Stimulated activated CD4-positive, alpha-beta T cell treated with anti-CD3 and anti-CD28 coated beads, Interleukin-1b, Interleukin-23, amount 100 ng/mL, for 48 hours (primary cell): Measurements from ENCODE around the gene CSRP1.
"Not testable (repeated sequence)": the region's sequence is repeated elsewhere in the genome, so short reads cannot be mapped to it uniquely, and the experiment has no call there.

Experiments used
- DNase-seq: peaks from one replicate; pipeline ENCODE4 v3.0.0-alpha.2; 2020

CSRP1 gene

DNA sequence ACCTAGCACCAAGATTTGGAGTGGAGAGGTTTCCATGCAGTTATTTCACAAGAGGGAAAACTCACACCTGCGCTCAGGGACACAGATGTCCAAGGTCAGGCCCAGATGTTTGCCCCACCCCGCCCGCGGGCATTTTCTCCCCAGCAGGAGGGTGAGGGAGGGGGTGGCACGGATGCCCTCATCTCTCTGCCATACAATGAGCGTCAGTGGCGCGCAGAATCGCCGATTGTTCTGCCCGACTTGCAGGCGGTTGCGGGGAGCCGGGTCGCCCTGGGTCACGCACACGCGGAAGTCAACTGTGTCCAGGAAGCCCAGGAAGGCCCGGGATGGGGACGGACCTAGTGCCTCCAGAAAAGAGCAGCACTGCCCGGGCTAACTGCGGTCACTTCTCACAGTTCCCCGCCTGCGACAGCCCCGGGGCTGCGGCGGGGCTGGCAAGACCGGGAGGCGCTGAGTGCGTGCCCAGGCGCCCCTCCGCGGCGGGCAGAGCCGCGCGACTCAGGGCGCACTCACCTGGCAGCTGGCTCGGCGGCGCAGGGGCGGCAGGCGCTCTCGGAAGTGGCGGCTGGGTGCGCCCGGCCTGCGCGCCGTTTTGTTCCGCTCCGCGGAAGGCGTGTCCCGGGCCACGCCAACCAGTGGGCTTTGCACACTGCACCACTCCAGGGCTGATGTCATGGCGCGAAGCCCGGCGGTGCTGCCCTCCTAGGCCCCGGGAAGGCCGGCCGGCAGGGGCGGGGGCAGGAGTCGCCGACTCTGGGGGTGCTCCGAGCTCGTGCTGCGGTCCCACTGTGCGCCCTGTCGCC, at the start of gene CSRP1:
Gene CSRP1, minus strand, starts transcription at position 567 of the 803 bp plus-strand sequence. CDS start 10,820 bp downstream, outside the sequence.
- peak; percentile 85 for DNase-seq

DNA sequence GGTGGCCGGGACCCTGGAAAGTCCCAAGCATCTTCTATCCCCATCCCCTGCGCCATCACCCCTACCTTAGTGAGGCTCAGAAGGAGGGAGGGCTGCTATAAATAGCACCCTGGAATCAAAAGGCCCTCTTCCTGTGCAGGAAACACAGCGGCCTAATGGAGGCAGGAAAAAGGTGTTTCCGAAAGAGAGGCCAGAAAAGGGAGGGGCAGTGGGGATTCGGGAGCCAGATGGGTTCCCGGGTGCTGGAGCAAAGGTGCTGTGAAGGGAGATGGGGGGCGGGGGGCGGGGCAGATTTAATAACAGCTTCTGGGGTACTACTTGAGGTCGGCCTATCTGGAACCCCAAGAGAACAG, 48.6 kb upstream of the CSRP1 start:
- DNase-seq: no peak

DNA sequence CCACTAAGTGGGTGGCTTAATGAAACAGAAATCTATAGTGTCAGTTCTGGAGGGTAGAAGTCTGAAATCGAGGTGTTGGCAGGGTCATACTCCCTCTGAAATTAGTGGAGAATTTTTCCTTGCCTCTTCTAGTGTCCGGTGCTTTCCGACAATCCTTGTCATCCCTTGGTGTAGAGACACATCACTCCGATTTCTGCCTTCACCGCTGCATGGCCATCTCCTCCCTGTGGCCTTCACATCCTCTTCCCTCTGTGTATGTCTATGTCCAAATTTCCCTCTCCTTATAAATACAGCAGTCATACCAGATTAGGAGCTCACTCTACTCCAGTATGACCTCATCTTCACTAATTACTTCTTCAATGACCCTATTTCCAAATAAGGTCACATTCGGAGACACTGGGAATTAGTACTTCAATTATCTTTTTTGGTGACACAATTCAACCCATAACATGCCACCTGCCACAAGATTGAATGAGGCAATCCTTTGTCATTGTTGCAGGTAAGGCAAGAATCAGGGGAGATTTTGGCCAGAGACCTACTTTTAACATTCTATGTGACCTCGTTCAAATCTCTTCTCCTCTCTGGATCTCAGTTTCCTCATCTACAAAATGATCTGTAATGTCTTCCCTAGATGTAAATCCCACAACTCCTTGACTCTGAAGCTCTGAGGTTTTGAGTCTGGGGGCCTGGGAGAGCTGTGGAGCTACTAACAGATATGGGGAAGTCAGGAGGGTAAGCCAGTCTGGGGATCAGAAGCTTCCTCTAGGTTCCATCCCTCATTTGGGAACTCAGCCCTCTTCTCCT, 48.1 kb upstream of the CSRP1 start:
- no peak for DNase-seq

DNA sequence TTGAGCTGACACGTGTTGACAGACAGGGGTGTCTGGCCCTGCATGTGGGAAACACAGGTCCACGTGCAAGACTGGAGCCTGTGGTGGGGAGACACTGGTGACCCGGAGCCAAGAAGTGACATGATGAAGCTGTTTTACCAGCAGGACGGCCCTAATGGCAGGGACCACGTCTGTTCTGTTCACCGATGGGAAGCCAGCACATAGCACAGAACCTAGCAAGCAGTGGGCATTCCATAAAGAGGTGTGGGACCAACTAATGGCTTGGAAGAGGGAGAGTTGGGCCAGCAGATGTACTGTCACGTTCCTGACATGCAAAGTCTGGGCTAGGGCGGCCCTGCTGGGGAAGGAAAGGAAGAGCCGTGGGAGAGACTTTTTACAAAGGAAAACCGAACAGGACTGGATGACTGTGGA, 47.3 kb upstream of the CSRP1 start:
- no peak for DNase-seq

DNA sequence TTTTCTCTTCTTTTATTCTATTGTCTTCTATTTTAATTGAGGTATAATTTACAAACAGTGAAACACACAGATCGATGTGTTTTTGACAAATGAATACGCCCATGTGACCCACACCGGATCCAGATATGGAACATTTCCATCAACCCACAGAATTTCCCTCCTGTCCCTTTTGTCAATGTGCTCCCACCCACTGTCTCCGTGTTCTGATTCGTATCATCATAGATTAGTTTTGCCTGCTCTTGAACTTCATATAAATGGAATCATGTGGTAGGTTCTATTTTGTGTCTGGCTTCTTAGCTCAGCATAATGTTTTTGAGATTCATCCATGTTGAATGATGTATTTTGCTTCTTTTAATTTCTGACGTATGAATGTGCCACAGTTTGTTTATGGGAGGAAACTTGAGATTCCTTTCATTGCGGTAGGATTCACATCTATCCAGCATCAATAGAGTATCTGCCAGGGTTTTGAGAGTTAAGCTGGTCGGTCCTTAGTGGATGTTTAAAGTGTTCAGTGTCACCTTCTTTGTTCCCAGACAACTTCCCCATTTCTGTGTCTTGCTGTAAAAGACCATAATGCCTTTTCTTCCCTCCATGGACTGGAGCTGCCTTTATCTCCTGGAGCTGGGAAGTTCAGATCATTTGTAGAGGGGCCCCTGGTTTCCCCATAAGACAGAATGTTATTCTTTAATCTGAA, 46.7 kb upstream of the CSRP1 start:
- no peak for DNase-seq

DNA sequence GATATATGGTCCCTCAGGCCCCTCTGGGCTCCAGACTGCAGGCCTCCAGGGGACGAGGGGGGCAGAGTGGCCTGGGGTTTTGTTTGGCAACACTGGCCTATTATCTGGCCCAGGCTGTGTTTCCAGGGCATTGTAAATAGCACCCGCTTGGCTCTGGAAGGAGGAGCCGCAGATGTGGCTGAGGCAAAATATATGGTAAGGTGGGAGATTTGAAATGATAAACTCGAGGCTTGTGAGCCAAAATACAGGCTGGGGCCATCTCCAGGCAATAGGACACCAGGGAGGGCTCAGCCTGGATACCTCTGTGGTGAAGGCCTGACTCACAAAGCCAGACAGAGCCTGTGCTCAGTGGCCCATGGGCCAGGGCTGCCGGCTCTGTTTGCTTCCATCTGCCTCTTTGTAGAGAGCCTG, 46.0 kb upstream of the CSRP1 start:
- DNase-seq: no peak

DNA sequence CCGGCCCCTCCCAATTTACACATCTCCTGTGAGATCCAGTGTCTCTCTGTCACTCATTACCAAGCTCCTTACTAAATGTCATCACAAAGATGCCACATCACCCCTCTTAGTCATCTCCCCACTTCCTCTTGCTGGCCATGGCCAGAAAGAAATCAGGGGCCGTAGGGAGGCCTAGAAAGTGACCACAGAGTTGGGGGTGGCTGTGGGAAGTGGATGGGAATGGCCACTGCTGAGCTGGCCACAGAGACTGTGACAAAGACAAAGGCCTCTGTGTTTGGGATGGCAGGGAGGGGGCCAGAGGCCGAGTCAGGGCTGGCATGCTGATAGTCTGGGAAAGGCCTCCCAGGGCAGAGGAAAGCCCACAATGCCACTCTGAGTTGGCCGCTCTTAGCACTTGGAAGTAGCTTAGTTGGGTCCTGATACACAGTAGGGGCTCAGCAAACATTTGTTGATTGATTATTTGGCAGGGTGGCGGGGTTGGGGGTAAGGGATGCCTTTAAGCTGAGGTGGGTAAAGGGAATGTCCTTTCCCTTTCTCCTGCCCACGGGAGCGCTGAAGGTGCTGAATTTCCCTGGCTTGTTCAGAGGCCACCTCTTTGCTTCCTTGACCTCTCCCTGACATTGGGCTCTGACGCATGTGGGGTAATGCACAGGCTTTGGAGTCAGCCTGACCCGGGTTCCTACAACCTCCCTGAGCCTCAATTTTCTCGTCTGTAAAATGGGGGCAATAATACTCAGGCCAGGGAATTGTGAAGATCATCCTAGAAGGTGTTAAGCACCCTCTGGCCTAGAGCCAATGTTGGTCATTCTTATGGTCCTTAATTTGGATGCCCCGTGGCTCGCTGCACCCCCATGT, 45.2 kb upstream of the CSRP1 start:
- DNase-seq: no peak

DNA sequence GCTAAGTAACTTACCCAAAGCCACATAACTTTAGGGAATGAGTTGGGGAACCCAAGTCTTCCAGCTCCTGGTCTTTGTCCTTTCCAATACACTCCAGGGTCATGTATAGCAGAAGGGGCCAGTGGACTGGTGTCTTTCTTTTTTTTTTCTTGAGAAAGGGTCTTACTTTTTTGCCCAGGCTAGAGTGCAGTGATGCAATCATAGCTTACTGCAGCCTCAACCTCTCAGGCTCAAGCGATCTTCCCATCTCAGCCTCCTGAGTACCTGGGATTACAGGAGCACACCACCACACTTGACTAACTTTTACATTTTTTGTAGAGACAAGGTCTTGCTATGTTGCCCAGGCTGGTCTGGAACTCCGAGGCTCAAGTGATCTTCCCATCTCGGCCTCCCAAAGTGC, 44.2 kb upstream of the CSRP1 start:
- no peak for DNase-seq

DNA sequence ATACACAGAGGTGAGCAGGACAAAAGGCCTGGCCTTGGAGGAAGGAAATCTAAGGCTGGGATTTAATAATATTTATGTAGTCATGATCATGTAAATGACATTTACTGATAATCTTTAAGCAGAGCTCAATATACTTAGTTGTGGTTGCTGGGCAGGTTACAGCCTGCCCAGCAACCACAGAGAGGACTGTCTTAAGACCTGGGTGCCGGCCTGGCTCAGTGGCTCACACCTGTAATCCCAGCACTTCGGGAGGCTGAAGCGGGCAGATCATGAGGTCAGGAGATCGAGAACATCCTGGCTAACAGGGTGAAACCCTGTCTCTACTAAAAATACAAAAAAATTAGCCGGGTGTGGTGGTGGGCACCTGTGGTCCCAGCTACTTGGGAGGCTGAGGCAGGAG, 42.6 kb upstream of the CSRP1 start:
- not testable (repeated sequence) for DNase-seq

DNA sequence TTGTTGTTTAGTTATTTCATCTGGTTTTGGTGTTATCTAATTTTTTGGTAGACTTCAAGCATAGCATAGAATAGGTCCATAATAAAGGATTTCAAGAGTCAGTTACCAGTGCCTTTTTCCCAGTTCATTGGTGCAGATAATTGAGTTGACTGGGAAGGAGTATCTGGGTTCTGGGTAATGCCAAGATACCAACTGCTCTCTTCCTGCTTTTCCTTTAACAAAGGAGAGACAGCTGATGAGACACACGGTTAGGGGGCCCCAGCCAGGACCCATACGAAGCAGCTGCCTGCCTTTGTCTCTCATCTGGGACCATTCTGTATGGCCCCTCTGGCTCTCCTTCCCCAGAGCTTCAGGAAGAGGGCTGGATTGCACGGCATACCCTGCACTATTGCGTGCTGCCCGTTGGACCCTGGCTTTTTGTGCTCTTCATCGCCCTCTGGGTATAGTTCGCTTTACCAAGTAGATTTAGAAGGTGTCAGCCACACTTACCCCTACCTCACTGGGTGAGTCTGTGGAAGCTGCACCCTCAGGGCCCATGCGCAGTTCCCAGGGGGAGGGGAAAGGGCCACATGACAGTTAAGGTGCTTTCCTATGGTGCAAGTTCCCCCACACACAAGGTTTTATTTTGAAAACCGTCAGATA, 39.0 kb upstream of the CSRP1 start:
- no peak for DNase-seq

DNA sequence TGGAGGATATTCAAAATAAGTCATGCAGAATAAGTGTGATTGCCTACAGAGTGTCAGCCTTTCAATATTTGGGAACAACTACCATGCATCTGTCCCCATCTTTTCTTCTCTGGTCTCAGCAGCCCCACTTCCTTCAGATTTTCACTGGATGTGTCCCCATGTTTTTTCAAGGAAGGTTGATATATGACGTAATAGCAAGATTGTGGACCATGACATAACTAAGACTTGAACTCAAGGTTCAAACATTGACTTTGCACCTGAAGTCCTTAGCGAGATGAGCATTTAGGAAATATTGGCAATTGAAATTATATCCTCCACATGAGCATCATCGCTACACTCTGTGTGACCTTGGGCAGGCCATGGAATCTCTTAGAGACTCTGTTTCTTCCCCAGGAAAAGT, 37.8 kb upstream of the CSRP1 start:
- DNase-seq: no peak

DNA sequence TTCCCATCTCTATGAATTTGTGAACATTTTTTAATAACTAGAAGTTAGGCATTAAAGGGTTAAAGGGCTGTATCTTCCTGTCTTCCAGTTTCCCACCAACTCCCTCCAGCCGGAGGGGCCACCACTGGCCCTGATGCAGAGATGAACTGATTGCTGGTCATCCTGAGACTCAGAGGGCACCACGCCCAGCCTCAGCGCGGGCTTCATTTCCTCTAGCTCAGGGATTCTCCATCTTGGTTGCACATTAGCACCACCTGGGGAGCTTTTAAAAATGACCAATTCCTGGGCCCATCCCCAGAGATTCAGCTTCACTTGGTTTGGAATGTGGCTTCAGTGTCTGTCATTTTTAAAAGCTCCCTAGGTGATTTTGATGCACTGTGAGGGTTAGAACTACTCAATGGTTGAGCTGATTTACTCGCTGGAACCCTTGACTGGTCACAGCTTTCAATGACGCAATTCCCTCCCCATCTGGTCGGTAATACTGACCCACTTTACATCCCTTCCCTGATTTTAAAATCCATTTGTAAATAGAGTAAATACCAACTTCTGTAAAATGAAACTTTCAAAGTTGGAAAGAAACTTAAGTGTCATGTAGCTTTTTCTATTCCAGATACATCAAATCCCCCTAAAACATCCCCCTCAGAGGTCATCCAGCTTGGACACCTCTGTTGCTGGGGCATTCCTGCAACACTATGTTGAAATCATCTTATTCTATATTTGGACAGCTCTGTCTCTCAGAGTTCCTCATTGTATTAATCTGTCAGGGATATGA, 37.1 kb upstream of the CSRP1 start:
- no peak for DNase-seq

DNA sequence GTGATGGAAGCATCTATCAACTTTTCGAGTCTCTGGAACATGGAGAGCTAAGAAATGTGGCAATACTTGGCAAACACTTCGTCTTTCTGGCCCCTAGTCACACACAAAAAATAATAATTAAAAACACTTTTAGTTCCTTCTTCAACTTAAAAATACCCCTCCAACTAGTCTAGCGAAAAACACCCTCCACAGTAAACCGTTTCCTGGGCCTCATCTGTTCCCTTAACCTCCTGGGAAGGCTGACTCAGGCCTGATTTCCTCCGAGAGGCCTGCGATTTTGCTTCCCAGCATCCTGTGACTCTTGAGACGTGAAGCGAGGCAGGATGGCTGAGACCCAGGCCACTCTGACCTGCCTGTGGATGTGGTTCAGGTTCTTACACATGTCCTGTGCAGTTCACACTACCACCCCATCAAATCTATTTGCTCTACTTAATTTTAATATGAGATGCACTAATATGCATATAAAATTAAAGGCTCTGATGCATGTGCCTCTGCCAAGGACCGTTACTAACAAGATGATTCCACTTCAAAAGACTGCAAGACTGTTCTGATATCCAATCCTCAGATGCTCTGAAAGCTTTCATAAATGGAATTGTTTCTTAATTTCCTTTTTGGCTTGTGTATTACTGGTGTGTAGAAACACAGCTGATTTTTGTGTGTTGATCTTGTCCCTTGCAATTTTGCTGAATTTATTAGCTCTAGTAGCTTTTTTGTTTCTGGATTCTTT, 35.5 kb upstream of the CSRP1 start:
- no peak for DNase-seq

DNA sequence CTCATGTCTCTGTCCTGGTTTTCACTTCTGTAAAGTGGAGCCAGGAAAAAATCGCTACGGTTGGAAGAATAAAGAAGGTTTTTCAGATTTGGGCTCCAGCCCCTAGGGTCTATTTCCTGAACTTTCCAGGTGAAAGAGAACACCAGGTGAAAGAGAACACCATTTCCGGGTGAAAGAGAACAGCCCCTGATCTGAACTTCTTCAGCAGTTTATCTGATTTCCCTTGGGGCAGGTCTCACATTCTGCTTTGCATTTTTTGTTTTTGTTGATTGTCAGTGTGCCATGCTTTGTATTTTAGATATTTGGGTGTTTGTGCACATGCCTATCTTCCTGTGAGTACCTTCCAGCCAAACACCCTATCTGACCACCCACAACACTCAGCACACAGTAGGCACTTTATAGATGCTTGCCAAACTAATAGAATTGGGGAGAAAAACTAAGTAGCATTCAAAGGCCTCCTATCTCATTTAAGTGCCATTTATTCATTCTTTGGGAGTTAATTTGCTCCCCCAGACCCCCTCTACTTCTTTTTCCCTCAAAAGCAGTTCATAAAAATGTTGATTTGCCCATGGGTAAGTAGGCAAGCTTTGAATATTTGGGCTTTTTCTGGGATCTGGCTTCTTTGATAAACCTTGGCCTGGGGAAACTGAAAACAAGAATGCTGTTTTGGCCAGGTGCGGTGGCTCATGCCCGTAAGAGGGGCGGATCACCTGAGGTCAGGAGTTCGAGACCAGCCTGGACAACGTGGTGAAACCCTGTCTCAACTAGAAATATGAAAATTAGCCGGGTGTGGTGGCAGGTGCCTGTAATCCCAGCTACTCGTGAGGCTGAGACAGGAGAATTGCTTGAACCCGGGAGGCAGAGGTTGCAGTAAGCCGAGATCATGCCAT, 34.2 kb upstream of the CSRP1 start:
- no peak for DNase-seq

DNA sequence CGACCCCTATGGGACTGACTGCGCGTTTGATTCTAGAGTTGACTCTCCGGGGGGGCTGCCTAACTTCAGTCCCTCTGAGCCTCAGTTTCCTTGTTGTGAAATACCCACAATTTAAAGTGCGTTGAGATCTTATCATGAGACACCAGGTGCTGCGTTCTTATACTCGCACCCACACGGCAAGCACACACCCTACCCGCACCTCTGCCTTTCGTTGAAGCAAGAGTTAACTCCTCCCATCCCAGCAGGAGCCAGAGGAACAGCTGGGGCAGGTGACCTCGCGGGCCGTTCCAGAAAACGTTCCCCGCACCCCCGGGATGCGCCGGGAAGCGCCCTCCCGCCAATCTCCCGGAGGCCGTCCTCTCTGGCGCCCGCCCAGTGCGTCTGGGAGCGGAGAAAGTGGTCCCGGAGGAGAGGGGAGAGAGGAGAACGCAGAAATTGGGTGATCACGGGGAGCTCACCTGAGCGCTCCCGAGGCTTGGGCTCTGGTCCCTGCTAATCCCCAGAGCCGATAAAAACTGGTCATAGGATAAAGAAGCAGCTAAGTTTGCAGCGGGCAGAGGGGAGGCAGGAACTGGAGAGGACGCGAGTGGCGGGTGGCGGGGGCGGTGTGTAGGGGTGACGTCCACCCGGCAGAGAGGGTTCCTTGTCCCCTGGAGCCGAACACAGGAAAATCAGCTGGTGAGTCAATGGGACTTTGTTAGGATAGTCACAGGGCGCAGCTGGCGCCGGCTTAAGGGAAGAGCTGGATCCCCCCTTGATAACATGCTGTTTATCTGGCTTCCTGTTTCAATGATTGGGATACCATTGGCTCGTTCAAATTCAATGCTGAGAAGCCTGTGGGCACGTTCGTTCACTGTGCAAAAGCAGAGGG, 32.9 kb upstream of the CSRP1 start:
- no peak for DNase-seq

DNA sequence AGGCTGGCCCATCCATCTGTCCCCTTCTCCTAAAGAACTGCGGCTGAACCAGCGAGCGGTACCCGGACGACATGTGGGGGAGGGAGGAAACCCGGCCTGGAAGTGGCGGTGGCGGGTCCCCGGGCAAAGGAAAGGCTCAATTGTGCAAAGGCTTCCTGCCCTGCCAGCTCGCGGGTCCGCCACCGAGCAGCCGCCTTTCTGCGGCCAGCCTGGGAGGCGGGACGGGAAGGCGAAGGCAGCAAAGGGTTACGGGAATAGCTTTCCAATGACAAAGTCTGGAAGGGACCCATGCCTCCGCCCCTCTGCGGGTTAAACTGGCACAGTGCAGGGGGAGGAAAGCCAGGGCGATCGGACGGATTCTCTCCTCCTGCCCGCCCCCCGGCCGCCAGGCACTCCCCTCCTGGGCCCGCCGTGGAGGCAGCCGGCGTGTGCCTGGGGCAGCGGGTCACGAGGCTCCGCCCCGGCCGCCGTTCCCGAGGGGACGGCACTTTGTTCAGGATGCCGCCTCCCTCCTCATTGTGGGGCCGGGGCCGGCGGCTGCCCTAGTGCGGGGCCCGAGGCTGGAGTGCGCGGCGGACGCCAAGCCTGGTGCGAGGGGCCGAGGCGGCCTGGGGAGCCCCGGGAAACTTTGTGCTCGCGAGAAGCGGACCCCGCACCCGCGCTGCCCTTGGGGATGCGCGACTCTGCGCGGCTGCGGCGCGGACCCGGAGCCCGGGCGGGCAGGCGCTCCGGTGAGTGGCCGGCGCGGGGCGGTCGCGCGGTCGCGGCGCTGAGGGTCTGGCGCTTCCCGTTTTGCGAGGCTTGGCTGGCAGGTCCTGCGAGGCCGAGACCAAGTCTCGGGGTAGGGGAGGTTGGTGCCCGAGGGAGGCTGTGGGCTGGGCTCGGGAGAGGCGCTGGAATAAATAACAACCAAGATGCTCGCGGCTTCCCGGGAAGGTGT, 32.0 kb upstream of the CSRP1 start, which contains the start of gene NAV1:
Gene NAV1, plus strand, starts transcription at position 516 of the 940 bp plus-strand sequence. CDS start 83,758 bp downstream, outside the sequence.
- no peak for DNase-seq
